Natural killer cell (primary cell): ENCODE measurements around the gene CSRP3. TPM values are rescaled to one million over a fixed set of nuclear protein-coding genes. Genes with fewer than 3 reads are reported as not detected.

Source experiments
- ATAC-seq, 3 donors: fragments of 150-1000 bp in 2 of 3; fragments of 200-7000 bp in 1 of 3; cut with Tn5 transposase; 1 replicate in 1 of 3; 2 replicates in 2 of 3; pipeline ENCODE4 v1.10.0; 2021; ENCODE audit warnings: mild to moderate bottlenecking in 2 of 3, moderate library complexity in 2 of 3
- DNase-seq, 2 donors: peaks; one replicate each; pipeline versions ENCODE4 v3.0.0 to v3.0.0-alpha.2; 2013 to 2021; ENCODE audit warnings: mixed read lengths in 1 of 2
- H3K27ac ChIP-seq: one replicate; pipeline ENCODE4 v1.5.1; 2013; ENCODE audit warnings: mild to moderate bottlenecking, low read length
- H3K27me3 ChIP-seq: one replicate; pipeline ENCODE4 v1.6.1; 2013; ENCODE audit warnings: low read length; ENCODE audit not compliant: control insufficient read depth, insufficient read depth
- H3K36me3 ChIP-seq: one replicate; pipeline ENCODE4 v1.6.1; 2013; ENCODE audit warnings: low read length; ENCODE audit not compliant: control insufficient read depth, insufficient read depth
- H3K4me1 ChIP-seq: one replicate; pipeline ENCODE4 v1.6.1; 2013; ENCODE audit warnings: low read length; ENCODE audit not compliant: control insufficient read depth, insufficient read depth
- H3K4me3 ChIP-seq: one replicate; pipeline ENCODE4 v1.5.1; 2013; ENCODE audit warnings: low read length
- H3K9me3 ChIP-seq: one replicate; pipeline ENCODE4 v1.6.1; 2013; ENCODE audit warnings: low read length; ENCODE audit not compliant: control insufficient read depth, insufficient read depth
- H3K27ac Mint-ChIP-seq, 2 donors: one replicate each; pipeline ENCODE4 v1.8.0; 2022; ENCODE audit warnings: mild to moderate bottlenecking in 2 of 2, mixed read lengths in 2 of 2, moderate library complexity in 1 of 2
- H3K27me3 Mint-ChIP-seq, 2 donors: one replicate each; pipeline ENCODE4 v1.8.0; 2022; ENCODE audit warnings: low read depth in 2 of 2, mixed read lengths in 2 of 2
- H3K36me3 Mint-ChIP-seq: one replicate; pipeline ENCODE4 v1.8.0; 2022; ENCODE audit warnings: mixed read lengths
- H3K4me1 Mint-ChIP-seq, 2 donors: one replicate each; pipeline ENCODE4 v1.8.0; 2022; ENCODE audit warnings: mixed read lengths in 2 of 2
- H3K4me3 Mint-ChIP-seq: one replicate; pipeline ENCODE4 v1.8.0; 2022; ENCODE audit warnings: mild to moderate bottlenecking, moderate library complexity, mixed read lengths
- H3K9me3 Mint-ChIP-seq, 2 donors: one replicate each; pipeline ENCODE4 v1.8.0; 2022; ENCODE audit warnings: mixed read lengths in 2 of 2
- CTCF ChIP-seq: fragments of 200-600 bp; IDR thresholded peaks from one replicate; pipeline ENCODE4 v1.8.0; 2022; ENCODE audit warnings: antibody characterized with exemption
- WGBS: methylation state at CpG from one replicate; pipeline ENCODE4 v1.1.7; 2013; ENCODE audit warnings: missing lambda C conversion rate; ENCODE audit not compliant: insufficient coverage; 5-methylcytosine and 5-hydroxymethylcytosine counted together
- intact Hi-C: fragments of 100-400 bp; cut with micrococcal nuclease; formaldehyde crosslinking; loops from one replicate; pipeline ENCODE4 v1.14.2; 2022
- total RNA-seq, 4 donors: library from RNA; stranded (reverse); fragments of 120-200 nt in 1 of 4; gene quantifications; one replicate each; pipeline versions ENCODE4 v1.2.3 to v1.2.4, GENCODE V29; 2013 to 2022

CSRP3 gene
- total RNA-seq, 3 donors from 2014 or later (not counting 1 experiment from before 2014, with no cell fraction given), result not detected

- H3K36me3 ChIP-seq, result peaks cover 57% of the 10 kb centered on the region
- intact Hi-C loops, result no loop called here
- Mint-ChIP-seq H3K27me3 (no peaks in the 10 kb centered on the region), H3K4me3 (no peak overlapping the region), H3K4me1 (no peaks in the 10 kb centered on the region), H3K27ac (peak overlapping the region in 1 of 2 donors; percentile 5), H3K9me3 (no peaks in the 10 kb centered on the region), H3K36me3 (peaks cover 27% of the 10 kb centered on the region)
- ATAC-seq, result no peak
- DNase-seq, result no peak
- 99% methylated on average over 7 of the region's 7 CpGs for WGBS
- no peak overlapping the region for H3K27ac ChIP-seq
- H3K4me1 ChIP-seq, result no peaks in the 10 kb centered on the region
- no peak overlapping the region for H3K4me3 ChIP-seq
- no peaks in the 10 kb centered on the region for H3K9me3 ChIP-seq
- TF ChIP-seq CTCF, result no peak
- no peaks in the 10 kb centered on the region for H3K27me3 ChIP-seq
These were observed 27.7 kb downstream of the CSRP3 start for GRCh38 chr11:19173964-19174638.

- Histone ChIP-seq H3K27ac (no peak overlapping the region), H3K4me3 (no peak overlapping the region), H3K9me3 (no peaks in the 10 kb centered on the region), H3K4me1 (no peaks in the 10 kb centered on the region), H3K27me3 (no peaks in the 10 kb centered on the region), H3K36me3 (peaks cover 65% of the 10 kb centered on the region)
- no peak overlapping the region for H3K4me3 Mint-ChIP-seq
- no peak for DNase-seq
- H3K4me1 Mint-ChIP-seq, result no peaks in the 10 kb centered on the region
- TF ChIP-seq CTCF, result no peak
- WGBS, result 99% methylated on average over 9 of the region's 9 CpGs
- ATAC-seq, result no peak
- H3K36me3 Mint-ChIP-seq, result peaks cover 35% of the 10 kb centered on the region
- H3K9me3 Mint-ChIP-seq, result no peaks in the 10 kb centered on the region
- intact Hi-C loops, result no loop called here
- no peaks in the 10 kb centered on the region for H3K27me3 Mint-ChIP-seq
- H3K27ac Mint-ChIP-seq, result no peak overlapping the region
These were observed 28.6 kb downstream of the CSRP3 start for GRCh38 chr11:19173004-19173689.

- no peaks in the 10 kb centered on the region for H3K27me3 Mint-ChIP-seq
- peaks cover 0 to 8% of the 10 kb centered on the region in 2 donors for H3K4me1 Mint-ChIP-seq
- intact Hi-C loops, result no loop called here
- DNase-seq (no peak), ATAC-seq (no peak)
- no peak overlapping the region for H3K4me3 Mint-ChIP-seq
- Histone ChIP-seq H3K27ac (no peak overlapping the region), H3K4me3 (no peak overlapping the region), H3K36me3 (peaks cover 72% of the 10 kb centered on the region), H3K9me3 (no peaks in the 10 kb centered on the region), H3K27me3 (no peaks in the 10 kb centered on the region), H3K4me1 (no peaks in the 10 kb centered on the region)
- no peak overlapping the region for H3K27ac Mint-ChIP-seq
- no peaks in the 10 kb centered on the region for H3K9me3 Mint-ChIP-seq
- WGBS, result 100% methylated on average over 2 of the region's 2 CpGs
- peaks cover 45% of the 10 kb centered on the region for H3K36me3 Mint-ChIP-seq
- TF ChIP-seq CTCF, result no peak
These were observed 33.7 kb downstream of the CSRP3 start for GRCh38 chr11:19168090-19168489.
